ENCODE measurements around the gene ADIRF.

Gene ADIRF

DNA sequence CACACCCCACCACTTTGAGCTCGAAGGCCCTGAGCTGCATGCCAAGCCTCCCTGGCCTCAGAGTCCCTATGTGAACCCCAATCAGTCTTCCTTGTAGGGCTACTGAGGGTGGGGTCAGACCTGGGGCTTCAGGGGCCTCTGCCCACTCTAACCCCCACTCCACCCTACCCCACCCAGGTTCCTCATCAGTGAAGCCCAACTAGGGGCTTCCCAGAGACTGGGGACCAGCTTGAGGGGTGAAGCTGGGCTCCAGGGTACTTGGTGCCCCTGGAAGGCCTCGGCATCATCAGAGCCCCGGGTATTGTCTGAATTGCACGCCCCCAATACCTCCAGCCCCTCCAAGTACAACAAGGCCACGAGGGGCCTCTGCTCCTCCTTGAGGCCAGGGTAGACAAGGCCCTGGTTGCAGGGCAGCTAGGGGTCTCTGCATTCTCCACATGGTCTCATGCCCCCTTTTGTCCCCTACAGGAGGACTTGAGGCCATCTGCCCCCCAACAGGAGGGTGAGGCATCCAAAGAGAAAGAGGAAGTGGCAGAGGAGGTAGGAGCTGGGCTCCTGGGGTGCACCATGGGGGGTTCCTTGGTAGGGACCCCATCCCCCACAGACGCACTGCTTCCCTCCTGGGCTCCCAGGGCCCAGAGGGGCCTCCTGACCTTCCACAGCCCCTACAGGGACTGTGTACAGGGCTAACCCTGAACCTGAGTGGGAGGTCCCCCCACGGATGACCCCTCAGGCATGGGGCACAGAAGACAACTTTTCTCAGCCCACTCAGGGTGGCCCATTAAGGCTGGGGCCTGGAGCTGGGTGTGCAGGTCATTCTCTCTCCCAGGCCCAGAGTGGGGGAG, 5.9 kb upstream of the ADIRF start:
- no peak overlapping the region for H3K4me3 ChIP-seq (ENCODE audit: low read depth, low read length)
- TF ChIP-seq, protein P1, sequence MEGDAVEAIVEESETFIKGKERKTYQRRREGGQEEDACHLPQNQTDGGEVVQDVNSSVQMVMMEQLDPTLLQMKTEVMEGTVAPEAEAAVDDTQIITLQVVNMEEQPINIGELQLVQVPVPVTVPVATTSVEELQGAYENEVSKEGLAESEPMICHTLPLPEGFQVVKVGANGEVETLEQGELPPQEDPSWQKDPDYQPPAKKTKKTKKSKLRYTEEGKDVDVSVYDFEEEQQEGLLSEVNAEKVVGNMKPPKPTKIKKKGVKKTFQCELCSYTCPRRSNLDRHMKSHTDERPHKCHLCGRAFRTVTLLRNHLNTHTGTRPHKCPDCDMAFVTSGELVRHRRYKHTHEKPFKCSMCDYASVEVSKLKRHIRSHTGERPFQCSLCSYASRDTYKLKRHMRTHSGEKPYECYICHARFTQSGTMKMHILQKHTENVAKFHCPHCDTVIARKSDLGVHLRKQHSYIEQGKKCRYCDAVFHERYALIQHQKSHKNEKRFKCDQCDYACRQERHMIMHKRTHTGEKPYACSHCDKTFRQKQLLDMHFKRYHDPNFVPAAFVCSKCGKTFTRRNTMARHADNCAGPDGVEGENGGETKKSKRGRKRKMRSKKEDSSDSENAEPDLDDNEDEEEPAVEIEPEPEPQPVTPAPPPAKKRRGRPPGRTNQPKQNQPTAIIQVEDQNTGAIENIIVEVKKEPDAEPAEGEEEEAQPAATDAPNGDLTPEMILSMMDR (conservative IDR thresholded peaks at IDR 0.05; ENCODE audit: low read depth, low read length): no peak
- no peak for DNase-seq (ENCODE audit: low read depth)

DNA sequence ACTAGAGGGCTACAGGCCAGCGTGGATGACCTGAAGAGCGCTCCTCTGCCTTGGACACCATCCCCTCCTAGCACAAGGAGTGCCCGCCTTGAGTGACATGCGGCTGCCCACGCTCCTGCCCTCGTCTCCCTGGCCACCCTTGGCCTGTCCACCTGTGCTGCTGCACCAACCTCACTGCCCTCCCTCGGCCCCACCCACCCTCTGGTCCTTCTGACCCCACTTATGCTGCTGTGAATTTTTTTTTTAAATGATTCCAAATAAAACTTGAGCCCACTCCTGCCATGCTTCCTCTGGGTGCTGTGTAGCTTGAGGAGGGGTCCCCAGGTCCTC, 5.3 kb upstream of the ADIRF start:
- no peak for DNase-seq (ENCODE audit: low read depth)
- TF ChIP-seq, protein P1 (conservative IDR thresholded peaks at IDR 0.05; ENCODE audit: low read depth, low read length): no peak
- H3K4me3 ChIP-seq (ENCODE audit: low read depth, low read length): no peak overlapping the region

- DNase-seq (ENCODE audit: low read depth): no peak
- no peak overlapping the region for H3K4me3 ChIP-seq (ENCODE audit: low read depth, low read length)
- TF ChIP-seq, protein P1 (conservative IDR thresholded peaks at IDR 0.05; ENCODE audit: low read depth, low read length): no peak
Measured at GRCh38 chr10:86963341-86963919, 4.9 kb upstream of the ADIRF start.

DNA sequence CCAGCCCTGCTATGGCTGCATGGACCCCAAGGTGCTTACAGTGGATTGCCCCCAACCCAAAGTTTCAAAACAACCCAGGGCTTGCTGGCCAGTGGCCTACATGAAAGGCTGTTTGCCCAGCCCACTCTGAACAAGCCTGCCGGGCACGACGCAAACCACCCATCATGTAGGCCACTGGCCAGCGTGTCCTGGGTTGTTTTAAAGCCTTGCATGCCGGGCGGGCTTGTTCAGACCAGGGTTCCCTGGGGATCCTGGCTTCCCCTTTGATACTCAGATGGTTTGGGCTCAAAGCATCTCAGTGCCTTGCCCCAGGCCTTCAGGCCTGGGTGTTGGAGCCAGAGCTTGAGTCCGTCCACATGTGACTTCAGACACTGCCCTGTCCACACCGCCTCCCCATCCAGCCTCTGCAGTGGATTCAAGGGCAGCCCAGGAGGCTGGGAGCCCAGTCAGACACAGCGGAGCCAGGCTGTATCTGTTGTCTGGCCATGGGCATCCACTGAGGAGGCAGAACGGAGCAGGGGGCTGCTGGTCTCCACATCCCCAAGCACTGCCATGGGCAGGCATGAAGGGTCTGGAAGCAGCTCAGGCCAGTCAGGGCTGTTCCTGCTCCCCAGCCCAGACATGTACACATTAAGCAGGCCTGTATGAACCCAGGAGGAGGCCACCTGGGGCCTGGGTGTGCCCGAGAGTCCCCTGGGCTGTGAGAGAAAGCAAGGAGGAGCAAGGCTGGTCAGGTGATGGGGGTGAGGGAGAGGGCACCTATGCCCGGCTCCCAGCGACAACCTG, 4.0 kb upstream of the ADIRF start:
- no peak overlapping the region for H3K4me3 ChIP-seq (ENCODE audit: low read depth, low read length)
- no peak for DNase-seq (ENCODE audit: low read depth)
- TF ChIP-seq, protein P1 (conservative IDR thresholded peaks at IDR 0.05; ENCODE audit: low read depth, low read length): no peak

DNA sequence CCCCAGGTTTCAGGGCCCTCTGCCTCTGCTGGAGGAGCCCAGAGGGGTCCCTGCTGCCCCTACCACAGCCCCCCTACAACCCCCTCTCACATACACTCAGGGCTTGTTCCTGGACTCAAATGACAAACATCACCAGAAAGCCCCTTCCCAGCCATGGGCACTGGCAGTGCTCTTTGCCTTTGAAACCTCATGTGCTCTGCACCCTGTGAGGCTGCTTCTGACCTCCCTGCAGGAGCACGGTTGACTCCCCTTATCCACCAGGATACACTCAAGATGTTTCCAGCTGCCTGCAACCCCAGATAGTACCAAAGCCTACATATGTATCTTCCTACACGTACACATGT, 3.5 kb upstream of the ADIRF start:
- no peak overlapping the region for H3K4me3 ChIP-seq (ENCODE audit: low read depth, low read length)
- no peak for DNase-seq (ENCODE audit: low read depth)

DNA sequence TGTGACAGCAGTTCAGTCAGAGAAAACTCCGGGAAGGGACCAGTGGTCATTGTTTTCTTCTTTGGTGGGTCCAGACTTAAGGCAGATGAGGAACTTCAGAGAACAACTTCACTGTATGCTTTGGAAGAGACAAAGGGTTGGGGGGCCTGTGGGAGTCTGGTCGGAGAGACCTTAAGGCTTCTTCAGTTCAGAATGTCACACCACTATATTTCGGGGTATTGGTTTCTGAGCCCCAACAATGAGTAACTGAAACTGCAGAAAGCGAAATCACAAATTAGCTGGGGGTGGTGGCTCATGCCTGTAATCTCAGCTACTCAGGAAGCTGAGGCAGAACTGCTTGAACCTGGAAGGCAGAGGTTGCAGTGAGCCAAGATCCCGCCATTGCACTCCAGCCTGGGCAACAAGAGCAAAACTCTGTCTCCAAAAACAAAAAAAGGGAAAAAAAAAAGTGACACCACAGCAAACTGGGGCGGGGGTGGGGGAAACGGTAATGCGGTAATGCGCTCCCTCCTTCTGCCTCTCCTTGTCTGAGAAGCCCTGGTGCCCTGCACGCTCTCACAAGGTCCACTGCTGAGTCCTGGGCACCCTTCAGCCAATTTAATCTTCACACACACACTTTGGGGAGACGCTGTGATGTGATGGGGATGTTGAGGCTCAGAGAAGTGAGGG, 2.2 kb upstream of the ADIRF start:
- TF ChIP-seq, protein P1 (conservative IDR thresholded peaks at IDR 0.05; ENCODE audit: low read depth, low read length): no peak
- no peak overlapping the region for H3K4me3 ChIP-seq (ENCODE audit: low read depth, low read length)
- no peak for DNase-seq (ENCODE audit: low read depth)

More for the DNA sequence above, 3.5 kb upstream of the ADIRF start:
- TF ChIP-seq, protein P1 (conservative IDR thresholded peaks at IDR 0.05; ENCODE audit: low read depth, low read length): no peak
